NCI-H82 (cell line): ENCODE results near the gene HSPA12B.

Experiments used
- DNase-seq: peaks from one replicate; lab custom pipeline; 2025; lab: John Stamatoyannopoulos, UW

Gene HSPA12B

GRCh38 chr20:3766422-3767109 lies 34.1 kb downstream of the HSPA12B start:
- peak; percentile 53 for DNase-seq

DNA sequence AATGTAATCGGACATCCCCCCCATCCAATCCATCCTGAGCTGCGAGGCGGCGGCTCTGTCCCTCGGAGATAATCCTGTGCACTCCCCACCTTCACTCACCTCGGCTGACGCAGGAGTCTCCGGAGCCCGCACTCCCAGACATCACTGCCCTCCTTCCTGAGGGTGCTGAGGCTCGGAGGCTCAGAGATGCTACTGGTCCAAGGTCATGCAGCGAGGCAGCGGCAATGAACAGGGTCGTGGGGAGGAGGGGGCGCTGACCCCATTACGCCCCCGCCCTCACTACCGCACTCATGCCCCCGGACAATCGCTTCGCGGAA lies 34.6 kb downstream of the HSPA12B start:
- DNase-seq: peak; percentile 80

DNA sequence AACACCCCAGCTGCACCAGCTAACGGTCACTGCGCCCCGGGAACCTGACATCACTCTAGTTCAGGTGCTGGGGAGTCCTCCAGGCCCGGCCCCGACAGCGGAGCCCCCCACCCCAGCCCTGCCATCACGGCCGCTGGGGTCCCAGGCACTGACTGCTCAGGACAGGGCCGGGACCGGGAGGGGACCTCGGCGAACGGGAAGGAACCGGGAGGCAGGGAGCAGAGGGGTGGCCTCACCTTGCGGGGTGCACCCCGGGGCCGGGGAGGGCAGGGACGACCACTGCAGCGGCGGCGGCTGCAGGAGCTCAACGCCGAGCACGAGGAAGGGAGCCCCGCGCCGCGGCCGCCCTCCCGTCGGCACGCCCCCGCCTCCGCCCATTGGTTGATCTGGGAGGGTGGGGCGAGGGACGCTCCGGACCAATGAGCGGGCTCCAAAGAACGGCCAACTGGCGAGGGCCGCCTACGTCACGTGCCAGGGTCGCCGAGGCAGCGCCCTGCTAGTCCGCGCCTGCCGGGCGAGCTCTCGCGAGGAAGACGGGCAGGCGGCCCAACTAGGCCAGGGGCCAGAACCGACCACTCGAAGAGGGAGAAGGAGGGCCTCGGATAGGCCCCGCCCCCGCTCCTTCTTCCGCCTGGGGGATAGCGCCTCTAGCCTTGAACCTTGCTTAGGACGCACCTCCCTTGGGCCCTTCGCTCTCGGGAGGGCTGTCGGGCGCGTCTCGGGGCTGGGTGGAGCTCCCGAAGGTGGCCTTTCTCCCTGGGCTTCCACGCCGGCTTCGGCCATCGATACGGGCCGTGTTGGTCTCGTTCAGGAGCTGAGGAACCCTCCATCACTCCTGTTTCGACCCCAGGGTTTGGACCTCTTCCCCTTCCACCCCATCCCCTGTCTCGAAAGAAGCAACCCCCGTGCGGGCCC lies 35.2 kb downstream of the HSPA12B start, which contains the start of gene ADISSP:
ADISSP (minus strand) TSS at position 327 of the 915 bp plus-strand sequence. CDS start 7,653 bp downstream, outside the sequence.
- peak; percentile 100 for DNase-seq

DNA sequence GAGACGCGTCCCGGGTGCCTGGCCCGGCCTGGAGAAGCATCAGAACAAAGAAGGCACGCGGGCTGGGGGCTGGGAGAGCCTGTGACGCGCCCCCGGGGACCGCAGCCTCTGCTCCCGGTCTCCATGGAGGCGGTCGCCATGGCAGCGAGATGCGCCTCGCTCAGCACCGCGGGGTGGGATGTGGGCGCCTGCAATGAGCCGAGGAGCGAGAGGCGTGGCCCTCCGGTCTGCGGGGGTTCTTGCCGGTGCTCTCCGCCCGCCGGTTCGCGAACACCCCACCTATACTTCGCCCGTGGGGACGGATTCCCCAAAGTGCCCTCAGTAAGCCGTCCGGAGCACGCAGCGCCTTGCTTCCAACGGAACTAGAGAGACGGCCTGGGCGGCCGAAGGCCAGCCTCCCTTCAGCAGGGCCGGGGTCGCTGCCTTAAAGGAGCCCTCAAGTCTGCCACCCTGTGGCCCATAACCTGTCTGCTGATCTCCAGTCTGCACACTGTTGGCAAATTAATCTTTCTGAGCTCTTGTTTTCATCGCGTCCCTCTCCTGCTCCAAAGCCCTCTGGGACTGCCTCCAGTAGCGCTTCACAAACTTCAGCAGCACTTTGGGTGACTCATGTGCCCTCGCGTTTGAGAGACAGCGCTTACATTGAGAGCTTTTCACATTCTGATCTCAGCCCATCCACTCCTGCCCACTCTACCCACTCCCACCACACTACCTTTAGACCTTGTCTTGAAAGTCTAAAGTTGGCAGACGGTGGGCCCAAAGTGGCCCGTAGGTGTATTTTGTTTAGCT lies 36.1 kb downstream of the HSPA12B start:
- DNase-seq: peak; percentile 94

GRCh38 chr20:3771552-3772058 lies 39.1 kb downstream of the HSPA12B start:
- DNase-seq: no peak

DNA sequence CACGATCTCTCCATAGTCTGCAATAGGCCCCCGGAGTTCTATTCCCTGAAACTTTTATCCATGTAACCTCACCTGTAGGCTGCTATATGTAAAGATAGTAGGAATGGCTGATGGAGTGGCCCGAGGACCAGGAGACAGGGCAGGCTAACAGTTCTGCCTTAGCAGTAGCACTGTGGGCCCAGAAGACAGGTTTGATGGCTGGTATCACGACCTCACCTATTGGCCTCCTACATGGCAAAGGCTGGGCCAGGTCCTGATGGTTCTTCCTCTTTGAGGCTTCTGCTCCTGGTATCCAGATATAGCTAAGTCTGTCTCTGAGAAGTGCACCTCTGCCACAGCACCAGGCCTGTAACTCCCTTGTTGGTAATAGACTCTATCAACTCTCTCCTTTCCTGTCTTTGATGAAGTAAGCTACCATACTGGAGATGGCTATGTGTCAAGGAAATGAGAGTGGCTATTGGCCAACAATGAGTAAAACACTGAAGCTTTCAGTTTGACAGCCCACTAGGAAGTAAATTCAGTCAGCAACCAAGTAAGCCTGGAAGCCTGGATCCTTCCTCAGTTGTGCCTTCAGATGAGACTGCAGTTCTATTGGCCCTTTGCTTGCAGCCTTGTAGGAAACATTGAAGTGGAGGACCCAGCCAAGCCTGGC lies 43.1 kb downstream of the HSPA12B start:
- no peak for DNase-seq

DNA sequence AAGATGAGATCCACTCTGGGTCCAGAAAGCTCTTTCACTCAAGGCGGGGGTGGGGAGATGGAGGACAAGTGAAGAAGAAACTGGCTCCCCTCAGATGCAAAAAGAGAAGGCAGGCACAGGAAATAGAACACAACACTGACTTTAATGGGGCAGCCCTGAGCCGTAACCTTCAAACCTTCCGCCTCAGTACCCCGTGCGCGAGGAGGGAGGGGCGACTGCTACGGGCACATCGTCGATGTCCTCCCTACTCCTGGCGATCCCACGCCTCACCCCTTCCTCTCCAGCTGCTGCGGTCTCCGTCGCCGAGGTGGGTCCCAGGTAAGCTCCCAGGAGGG lies 44.9 kb downstream of the HSPA12B start:
- no peak for DNase-seq

DNA sequence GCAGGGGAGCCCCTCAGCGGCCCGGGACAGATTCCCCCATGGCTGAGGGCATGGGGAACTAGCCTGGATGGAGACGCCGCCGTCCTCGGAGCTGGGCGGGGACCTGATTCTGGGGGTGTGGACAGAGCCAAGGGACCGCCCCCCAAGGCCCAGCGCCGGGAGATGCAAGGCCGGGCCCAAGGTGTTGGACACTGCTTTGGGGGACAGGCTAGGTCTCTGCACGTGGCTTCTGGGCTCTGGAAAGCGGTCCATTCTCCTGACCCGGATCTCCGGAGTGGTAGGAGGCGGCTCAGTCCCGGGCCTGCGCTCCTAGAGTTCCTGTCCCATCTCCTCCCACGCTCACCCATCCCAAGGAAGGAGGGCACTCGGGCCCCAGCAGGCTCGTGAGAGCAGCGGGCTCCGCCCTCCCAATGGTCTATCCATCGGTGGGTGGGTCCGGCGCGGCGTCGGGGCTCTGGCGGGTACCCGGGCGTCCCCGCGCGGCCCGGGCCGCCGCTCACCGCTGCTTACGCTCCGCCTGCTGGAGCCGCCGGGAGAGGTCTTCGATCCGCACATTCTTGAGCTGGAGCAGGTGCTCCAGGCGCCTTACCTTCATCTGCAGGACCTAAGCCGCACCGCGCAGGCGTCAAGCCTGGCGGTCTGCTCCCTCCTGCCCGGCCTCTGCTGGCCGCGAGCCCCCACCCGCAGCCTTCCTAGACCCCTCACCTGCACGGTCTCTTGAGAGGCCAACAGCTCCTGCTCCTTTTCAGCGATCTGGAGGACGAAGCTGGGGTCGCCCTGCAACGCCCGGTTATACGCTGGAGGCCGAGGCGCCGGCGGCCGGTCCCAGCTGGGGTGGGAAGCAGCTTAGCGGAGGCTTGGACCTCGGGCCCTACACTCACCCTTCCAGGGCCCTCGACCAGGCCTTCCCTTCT lies 45.5 kb downstream of the HSPA12B start:
- DNase-seq: peak; percentile 59

DNA sequence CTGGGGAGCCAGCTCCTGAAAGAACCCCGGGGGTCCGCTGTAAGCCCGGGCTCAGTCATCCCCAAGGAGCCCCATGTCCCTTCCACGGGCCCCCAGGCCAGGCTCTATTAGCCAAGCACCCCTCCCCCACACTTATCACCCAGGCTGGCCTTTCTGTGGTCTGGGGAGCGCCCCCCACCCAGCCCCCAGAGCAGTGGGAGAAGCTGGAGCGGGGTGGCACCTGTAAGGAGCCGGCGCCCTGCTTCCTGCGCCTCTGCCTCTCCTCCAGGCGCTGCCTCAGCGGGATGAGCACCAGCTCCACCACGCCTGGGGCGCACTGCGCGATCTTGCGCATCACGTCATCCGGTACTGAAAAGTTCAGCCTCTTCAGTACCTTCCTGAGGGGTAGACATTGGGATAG lies 46.5 kb downstream of the HSPA12B start:
- DNase-seq: no peak

DNA sequence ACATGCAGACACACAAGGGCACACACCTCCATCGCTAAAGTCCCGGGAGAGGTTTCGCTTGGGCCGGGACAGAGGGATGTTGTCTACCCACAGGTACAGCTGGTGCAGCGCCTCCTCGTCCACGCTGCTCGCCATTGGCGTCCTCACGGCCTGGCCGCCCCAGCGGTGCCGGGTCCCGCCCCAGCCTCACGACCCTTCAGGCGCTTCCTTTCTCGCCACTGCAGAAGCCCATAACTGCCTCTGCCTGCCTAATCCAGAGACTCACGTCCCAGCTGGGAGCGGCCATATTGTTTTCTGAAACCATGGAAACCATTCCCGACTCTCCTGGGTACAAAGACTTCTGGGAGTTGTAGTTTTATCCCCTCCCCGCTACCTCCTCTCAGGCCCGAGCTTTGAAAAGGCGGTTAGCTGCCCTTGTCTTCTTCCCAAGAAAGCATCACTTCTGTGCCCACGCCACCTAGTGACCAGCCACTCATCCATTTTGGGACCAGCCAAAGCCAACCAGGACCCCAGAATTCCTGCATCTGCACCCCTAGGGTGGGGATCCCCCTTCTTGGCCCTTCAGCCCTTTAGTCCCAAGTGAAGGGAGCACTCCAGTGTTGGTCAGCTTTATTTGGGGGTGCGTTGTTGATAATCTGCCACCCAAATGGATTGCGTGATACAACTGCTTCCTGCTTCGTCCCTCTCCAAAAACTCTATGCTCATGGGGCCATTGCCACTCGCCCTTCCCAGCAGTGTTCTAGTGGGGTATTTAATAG lies 48.8 kb downstream of the HSPA12B start, which contains the start of gene SPEF1:
SPEF1 (minus strand) TSS at position 296 of the 758 bp plus-strand sequence; CDS start at position 135, 161 bp downstream.
- DNase-seq: peak; percentile 99

GRCh38 chr20:3782597-3782996 lies 50.1 kb downstream of the HSPA12B start:
- peak; percentile 41 for DNase-seq

DNA sequence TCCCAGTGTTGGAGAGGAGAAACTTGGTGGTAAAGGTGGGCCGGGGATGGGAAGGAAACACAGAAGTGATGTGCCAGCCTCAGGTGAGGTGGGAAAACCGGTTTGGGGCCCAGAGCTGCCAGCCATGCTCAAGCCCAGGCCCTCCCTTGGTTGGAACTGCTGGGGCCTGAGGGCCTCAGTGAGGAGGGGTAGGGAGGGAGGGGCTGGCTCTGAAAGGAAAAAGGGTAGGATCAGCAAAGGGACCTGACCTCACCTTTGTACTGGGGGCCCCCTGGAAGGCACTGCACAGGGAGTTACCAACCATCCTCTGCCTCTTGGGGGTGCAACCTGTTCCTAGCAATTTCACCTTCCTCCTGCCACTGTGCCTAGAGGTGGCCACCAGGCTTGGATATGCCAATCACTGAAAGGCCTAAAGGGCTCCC lies 50.6 kb downstream of the HSPA12B start:
- DNase-seq: no peak

DNA sequence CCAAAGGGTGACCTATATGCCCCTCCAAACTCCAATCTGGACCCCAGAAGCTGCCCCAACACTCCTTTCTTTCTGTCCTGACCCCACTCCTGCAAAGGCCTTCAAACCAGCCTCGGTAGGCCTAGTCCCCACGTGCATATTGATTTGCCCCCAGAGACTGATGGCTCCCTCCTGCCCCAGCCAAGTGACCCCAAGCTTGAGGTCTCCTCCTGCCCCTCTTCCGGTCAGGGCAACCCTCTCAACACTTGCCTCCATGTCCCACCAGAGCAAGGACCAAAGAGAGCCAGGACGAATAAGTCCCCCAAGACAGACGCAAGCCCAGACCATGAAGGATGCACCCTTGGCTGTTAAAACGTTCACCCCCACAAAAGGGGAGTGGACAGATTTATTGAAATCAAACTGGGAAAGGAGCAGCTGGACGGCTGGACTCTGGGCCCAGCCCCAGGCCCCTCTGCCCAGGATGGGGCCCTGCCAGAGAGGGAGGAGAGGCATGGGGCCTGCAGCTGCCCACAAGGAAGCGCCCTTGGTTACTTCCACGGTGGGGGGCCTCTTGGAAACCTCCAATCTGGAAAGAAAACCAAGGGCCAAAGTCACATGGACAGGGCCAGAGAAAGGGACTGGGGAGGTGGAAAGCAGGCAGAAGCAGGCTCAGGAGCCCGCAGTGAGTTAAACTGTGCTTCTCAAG lies 51.2 kb downstream of the HSPA12B start:
- no peak for DNase-seq

DNA sequence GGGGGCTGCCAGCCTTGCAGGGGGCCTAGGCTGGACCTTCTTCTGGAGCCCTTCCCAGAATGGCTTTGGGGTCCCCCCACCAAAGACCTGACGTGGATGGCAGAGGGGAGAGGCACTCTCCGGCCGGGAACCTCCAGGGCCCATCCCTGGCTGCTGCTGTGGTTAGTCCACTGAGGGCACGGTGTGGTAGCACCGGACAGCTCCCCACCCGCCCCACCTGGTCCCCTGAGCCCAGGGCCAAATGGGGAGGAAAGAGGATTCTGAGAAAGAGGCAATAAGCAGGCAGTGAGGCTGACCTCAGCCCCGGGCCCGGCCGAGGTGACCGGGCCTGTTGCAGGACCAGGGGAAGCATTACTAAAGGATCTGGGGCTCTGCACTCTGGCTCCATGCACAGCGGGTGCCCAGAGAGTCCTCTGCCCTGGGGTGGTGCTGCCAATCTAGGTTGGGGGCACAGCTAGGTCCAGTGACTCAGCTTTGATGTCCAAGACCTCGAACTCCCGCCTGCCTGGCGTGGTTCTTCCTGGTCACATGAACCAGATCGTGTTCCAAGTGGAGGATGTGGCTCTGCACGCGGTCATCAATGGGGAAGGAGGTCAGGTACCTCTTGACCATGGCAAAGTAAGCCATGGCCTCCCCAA lies 51.9 kb downstream of the HSPA12B start:
- no peak for DNase-seq

DNA sequence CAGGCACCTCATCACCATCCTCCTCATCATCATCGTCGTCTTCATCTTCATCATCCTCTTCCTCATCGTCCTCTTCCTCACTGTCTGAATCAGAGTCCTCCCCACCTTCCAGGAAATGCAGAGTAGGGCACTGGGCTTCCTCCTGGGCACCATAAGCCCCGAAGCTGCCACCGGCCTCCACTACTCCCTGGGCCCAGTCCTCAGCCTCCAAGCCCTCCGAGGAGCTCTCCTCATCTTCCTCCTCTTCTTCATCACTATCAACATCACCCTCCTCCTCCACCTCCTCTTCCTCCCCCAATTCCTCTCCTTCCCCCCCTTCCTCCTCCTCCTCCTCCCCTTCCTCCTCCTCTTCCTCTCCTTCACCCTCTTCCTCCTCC lies 52.4 kb downstream of the HSPA12B start:
- no peak for DNase-seq

- DNase-seq: peak; percentile 45
These were observed 53.0 kb downstream of the HSPA12B start for GRCh38 chr20:3785240-3786125.

DNA sequence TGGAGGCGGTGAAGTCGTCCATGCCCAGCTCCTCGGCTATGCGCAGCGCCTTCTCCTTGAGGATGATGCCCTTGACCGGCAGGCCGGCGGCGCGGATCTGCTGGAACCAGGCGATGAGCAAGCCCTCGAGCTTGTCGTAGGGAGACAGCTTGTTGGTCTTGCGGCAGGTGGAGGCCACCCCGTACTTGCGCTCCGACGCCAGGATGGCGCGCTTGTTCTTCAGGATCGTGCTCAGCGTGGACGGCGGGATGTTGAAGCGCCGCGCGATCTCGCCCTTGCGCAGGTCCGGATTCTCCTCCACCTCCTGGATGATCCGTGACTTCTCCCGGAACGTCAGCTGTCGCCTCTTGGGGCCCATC lies 53.6 kb downstream of the HSPA12B start:
- DNase-seq: peak; percentile 70
